ENCODE measurements around the gene ATP2C2.
"Not testable (repeated sequence)": the region's sequence is repeated elsewhere in the genome, so short reads cannot be mapped to it uniquely, and the experiment has no call there.

Gene ATP2C2

GRCh38 chr16:84398701-84399100, 30.4 kb downstream of the ATP2C2 start:
- no peak for DNase-seq

GRCh38 chr16:84399912-84400311, 31.6 kb downstream of the ATP2C2 start:
- not testable (repeated sequence) for DNase-seq

- DNase-seq: not testable (repeated sequence)
Observed at GRCh38 chr16:84403435-84403834, 35.1 kb downstream of the ATP2C2 start.

GRCh38 chr16:84404324-84404723, 36.0 kb downstream of the ATP2C2 start:
- no peak for DNase-seq

- DNase-seq: no peak
Observed at GRCh38 chr16:84404936-84405639, 36.8 kb downstream of the ATP2C2 start.

GRCh38 chr16:84406006-84406963, 37.9 kb downstream of the ATP2C2 start:
- DNase-seq: no peak

GRCh38 chr16:84407588-84408313, 39.4 kb downstream of the ATP2C2 start:
- DNase-seq: no peak

- DNase-seq: no peak
Observed at GRCh38 chr16:84408314-84408690, 40.0 kb downstream of the ATP2C2 start.

GRCh38 chr16:84408856-84409255, 40.5 kb downstream of the ATP2C2 start:
- DNase-seq: no peak

- DNase-seq: no peak
Observed at GRCh38 chr16:84410361-84411138, 42.2 kb downstream of the ATP2C2 start.

GRCh38 chr16:84411768-84412167, 43.4 kb downstream of the ATP2C2 start:
- DNase-seq: no peak

GRCh38 chr16:84412262-84412661, 43.9 kb downstream of the ATP2C2 start:
- no peak for DNase-seq

- no peak for DNase-seq
Observed at GRCh38 chr16:84413244-84414004, 45.1 kb downstream of the ATP2C2 start.

- DNase-seq: no peak
Observed at GRCh38 chr16:84414789-84415326, 46.5 kb downstream of the ATP2C2 start.

GRCh38 chr16:84416407-84417321, 48.3 kb downstream of the ATP2C2 start:
- no peak for DNase-seq

- DNase-seq: no peak
Observed at GRCh38 chr16:84418056-84418849, 49.9 kb downstream of the ATP2C2 start.

GRCh38 chr16:84419730-84420129, 51.4 kb downstream of the ATP2C2 start:
- no peak for DNase-seq

GRCh38 chr16:84420556-84420955, 52.2 kb downstream of the ATP2C2 start:
- not testable (repeated sequence) for DNase-seq

Measured in activated effector memory CD4-positive, alpha-beta T cell treated with anti-CD3 and anti-CD28 coated beads, Interleukin-2, amount 50 U/mL, for 16 hours (primary cell).